SK-N-MC (cell line): ENCODE results near the gene PARP1.

Experiments
- EZH2 ChIP-seq: fragments of 200-600 bp; sonication (generic); IDR thresholded peaks from one replicate; pipeline ENCODE4 v1.6.1; 2017; ENCODE audit warnings: antibody characterized with exemption
- POLR2AphosphoS5 ChIP-seq: IDR thresholded peaks from 2 replicates; pipeline ENCODE4 v1.6.1; 2012; ENCODE audit warnings: mild to moderate bottlenecking, low read depth, low read length, borderline replicate concordance

GRCh38 chr1:226355669-226356551 lies 52.0 kb downstream of the PARP1 start:
- TF ChIP-seq EZH2: no peak
- TF ChIP-seq POLR2AphosphoS5: no peak
